Measurements from ENCODE around the gene HOTAIR. TPM values are rescaled to one million over a fixed set of nuclear protein-coding genes. Genes with fewer than 3 reads are reported as not detected.

Gene HOTAIR
- total RNA-seq, 2 donors from 2014 or later: not detected

GRCh38 chr12:53956251-53956887, 18.4 kb downstream of the HOTAIR start:
- H3K4me1 ChIP-seq: peaks cover 0 to 26% of the 10 kb centered on the region in 2 donors
- no peak overlapping the region for H3K4me3 ChIP-seq
- no peaks in the 10 kb centered on the region for H3K36me3 ChIP-seq
- DNase-seq (ENCODE audit: low spot score): no peak
- H3K9me3 ChIP-seq: no peaks in the 10 kb centered on the region
- H3K27me3 ChIP-seq: peaks cover 74 to 85% of the 10 kb centered on the region in 2 donors
- no peak overlapping the region for H3K27ac ChIP-seq
- no peak for TF ChIP-seq CTCF (IDR thresholded peaks at IDR 0.05)

GRCh38 chr12:53955776-53956250, 18.9 kb downstream of the HOTAIR start:
- DNase-seq (ENCODE audit: low spot score): no peak
- TF ChIP-seq CTCF (IDR thresholded peaks at IDR 0.05): no peak
- peaks cover 0 to 26% of the 10 kb centered on the region in 2 donors for H3K4me1 ChIP-seq
- H3K36me3 ChIP-seq: no peaks in the 10 kb centered on the region
- H3K4me3 ChIP-seq: no peak overlapping the region
- peaks cover 74 to 85% of the 10 kb centered on the region in 2 donors for H3K27me3 ChIP-seq
- no peaks in the 10 kb centered on the region for H3K9me3 ChIP-seq
- H3K27ac ChIP-seq: no peak overlapping the region

- H3K27ac ChIP-seq: no peak overlapping the region
- no peak for DNase-seq (ENCODE audit: low spot score)
- H3K4me1 ChIP-seq: peaks cover 0 to 26% of the 10 kb centered on the region in 2 donors
- H3K36me3 ChIP-seq: no peaks in the 10 kb centered on the region
- no peaks in the 10 kb centered on the region for H3K9me3 ChIP-seq
- H3K4me3 ChIP-seq: no peak overlapping the region
- no peak for TF ChIP-seq CTCF (IDR thresholded peaks at IDR 0.05)
- peaks cover 71 to 85% of the 10 kb centered on the region in 2 donors for H3K27me3 ChIP-seq
Observed at GRCh38 chr12:53955036-53955775, 19.5 kb downstream of the HOTAIR start.

- no peak for TF ChIP-seq CTCF (IDR thresholded peaks at IDR 0.05)
- Histone ChIP-seq H3K27me3 (peaks cover 66 to 89% of the 10 kb centered on the region in 2 donors), H3K36me3 (no peaks in the 10 kb centered on the region), H3K9me3 (no peaks in the 10 kb centered on the region), H3K4me3 (no peak within 1 kb of the TSS), H3K27ac (no peak within 1 kb of the TSS), H3K4me1 (peaks cover 0 to 26% of the 10 kb centered on the region in 2 donors)
- no peak for DNase-seq (ENCODE audit: low spot score)
Observed at GRCh38 chr12:53954694-53955035, 20.1 kb downstream of the HOTAIR start, which contains the start of gene HOXC12. TSS of gene HOXC12 (plus strand) at chr12:53954903. CDS start at chr12:53954930, 27 bp downstream.

GRCh38 chr12:53953831-53954693, 20.7 kb downstream of the HOTAIR start:
- Histone ChIP-seq H3K4me3 (no peak overlapping the region), H3K36me3 (no peaks in the 10 kb centered on the region), H3K27me3 (peaks cover 63 to 88% of the 10 kb centered on the region in 2 donors), H3K27ac (no peak overlapping the region), H3K9me3 (no peaks in the 10 kb centered on the region), H3K4me1 (peaks cover 0 to 26% of the 10 kb centered on the region in 2 donors)
- DNase-seq (ENCODE audit: low spot score): no peak
- TF ChIP-seq CTCF (IDR thresholded peaks at IDR 0.05): no peak
